Endothelial cell of umbilical vein (primary cell): ENCODE results near the gene SLC34A1. TPM values are rescaled to one million over a fixed set of nuclear protein-coding genes. Genes with fewer than 3 reads are reported as not detected.
A peak's percentile ranks its signal among the peaks of the same experiment; 100 is the strongest.

Experiments used
- BruUV-seq: library from RNA; stranded (reverse); fragments of 400-500 nt; replicated peaks from 2 replicates; lab custom pipeline; 2021; lab: Mats Ljungman, UMichigan
- CTCF ChIA-PET: fragments of 300-600, 350-600 bp; sonication (Branson Sonifier 250); formaldehyde crosslinking; loops from one replicate; lab custom pipeline; 2021; ENCODE audit warnings: antibody characterized with exemption, inconsistent platforms; lab: Charles Lee
- POLR2A ChIA-PET: fragments of 300-600, 350-600 bp; sonication (Branson Sonifier 250); formaldehyde crosslinking; loops from one replicate; lab custom pipeline; 2021; ENCODE audit warnings: antibody characterized with exemption, inconsistent platforms; lab: Charles Lee
- DNase-seq: peaks from one replicate; pipeline ENCODE4 v3.0.0-alpha.2; 2011; ENCODE audit warnings: low read depth, low spot score
- FAIRE-seq: peaks from 2 replicates; lab custom pipeline; 2011; peaks lifted over from hg19 to GRCh38; lab: Jason Lieb, UNC
- H2AFZ ChIP-seq: 2 replicates; pipeline ENCODE4 v1.6.0; 2012; ENCODE audit warnings: low read depth, low read length, control low read depth, inconsistent platforms
- H3K27ac ChIP-seq: 2 replicates; pipeline ENCODE4 v1.5.1; 2011; ENCODE audit warnings: low read depth, mild to moderate bottlenecking, control low read depth, low read length, moderate library complexity; ENCODE audit not compliant: insufficient read depth
- H3K27me3 ChIP-seq, 2 experiments: 2 replicates each; pipeline versions ENCODE4 v1.6.0 to v1.6.1; 2011; ENCODE audit warnings: low read length in 2 of 2, mixed read lengths in 1 of 2; ENCODE audit not compliant: control insufficient read depth in 2 of 2, insufficient read depth in 2 of 2
- H3K36me3 ChIP-seq, 2 experiments: 2 replicates in 1 of 2; 3 replicates in 1 of 2; pipeline ENCODE4 v1.5.1; 2011; ENCODE audit warnings: low read length in 2 of 2, mild to moderate bottlenecking in 1 of 2, moderate library complexity in 1 of 2; ENCODE audit not compliant: control insufficient read depth in 2 of 2, insufficient read depth in 2 of 2; ENCODE audit errors: extremely low read depth in 1 of 2
- H3K4me1 ChIP-seq: 3 replicates; pipeline ENCODE4 v1.5.1; 2011; ENCODE audit warnings: mild to moderate bottlenecking, low read length; ENCODE audit not compliant: control insufficient read depth, insufficient read depth; ENCODE audit errors: extremely low read depth
- H3K4me2 ChIP-seq: 2 replicates; pipeline ENCODE4 v1.6.1; 2011; ENCODE audit warnings: low read length, control low read depth, mixed read lengths; ENCODE audit not compliant: insufficient read depth
- H3K4me3 ChIP-seq, 3 experiments: fragments of 200-600 bp in 1 of 3; sonication (generic), shearing (Covaris generic) in 1 of 3; replicated peaks in 1 of 3; 2 replicates each; pipeline ENCODE4 v1.5.1; 2011 to 2016; ENCODE audit warnings: control low read depth in 3 of 3, low read length in 3 of 3, mild to moderate bottlenecking in 2 of 3, inconsistent platforms in 1 of 3, low read depth in 1 of 3, moderate library complexity in 1 of 3; ENCODE audit not compliant: insufficient read depth in 1 of 3
- H3K79me2 ChIP-seq: 2 replicates; pipeline ENCODE4 v1.6.0; 2012; ENCODE audit warnings: low read length, inconsistent platforms; ENCODE audit not compliant: control insufficient read depth, insufficient read depth
- H3K9ac ChIP-seq: replicated peaks from 2 replicates; pipeline ENCODE3; 2011; ENCODE audit warnings: low read length, control low read depth; ENCODE audit not compliant: insufficient read depth; ENCODE audit errors: extremely low read depth
- H3K9me1 ChIP-seq: replicated peaks from 3 replicates; pipeline ENCODE4 v1.6.0; 2011; ENCODE audit warnings: mild to moderate bottlenecking, low read length; ENCODE audit not compliant: control insufficient read depth, insufficient read depth; ENCODE audit errors: extremely low read depth
- H3K9me3 ChIP-seq: replicated peaks from 2 replicates; pipeline ENCODE4 v1.5.1; 2012; ENCODE audit warnings: low read length, inconsistent platforms; ENCODE audit not compliant: control insufficient read depth, insufficient read depth
- H4K20me1 ChIP-seq: replicated peaks from 2 replicates; pipeline ENCODE3; 2011; ENCODE audit warnings: mild to moderate bottlenecking, low read length; ENCODE audit not compliant: control insufficient read depth, insufficient read depth; ENCODE audit errors: extremely low read depth
- EZH2 ChIP-seq: IDR thresholded peaks from 2 replicates; pipeline ENCODE4 v1.6.1; 2012; ENCODE audit warnings: borderline replicate concordance, low read depth, mild to moderate bottlenecking, moderate library complexity, low read length, inconsistent platforms; ENCODE audit not compliant: severe bottlenecking
- FOS ChIP-seq: IDR thresholded peaks from 2 replicates; pipeline ENCODE4 v1.6.1; 2011; ENCODE audit warnings: mild to moderate bottlenecking, low read length, moderate library complexity, borderline replicate concordance; ENCODE audit not compliant: insufficient read depth
- GATA2 ChIP-seq: IDR thresholded peaks from 2 replicates; pipeline ENCODE4 v1.7.0; 2011; ENCODE audit warnings: low read depth, mild to moderate bottlenecking, moderate library complexity, mixed read lengths, low read length; ENCODE audit not compliant: insufficient read length, insufficient read depth
- JUN ChIP-seq: IDR thresholded peaks from 2 replicates; pipeline ENCODE4 v1.6.1; 2011; ENCODE audit warnings: borderline replicate concordance, low read depth; ENCODE audit not compliant: insufficient read length, insufficient read depth
- MAX ChIP-seq: IDR thresholded peaks from 2 replicates; pipeline ENCODE4 v1.6.1; 2011; ENCODE audit not compliant: insufficient read depth, insufficient read length
- MYC ChIP-seq: IDR thresholded peaks from one replicate; pipeline ENCODE4 v1.6.1; 2011; ENCODE audit warnings: mild to moderate bottlenecking, low read depth, low read length
- POLR2A ChIP-seq: IDR thresholded peaks from 2 replicates; pipeline ENCODE4 v1.6.1; 2012; ENCODE audit warnings: low read depth, mild to moderate bottlenecking, control low read depth, low read length
- POLR2AphosphoS5 ChIP-seq: IDR thresholded peaks from 2 replicates; pipeline ENCODE4 v1.6.1; 2012; ENCODE audit warnings: low read depth, mild to moderate bottlenecking, control low read depth, low read length, moderate library complexity; ENCODE audit not compliant: insufficient read depth
- dilution Hi-C: fragments of 300-500 bp; cut with MboI; formaldehyde crosslinking; loops from one replicate; pipeline ENCODE4 v1.15.0; 2019; ENCODE audit warnings: low sequenced_read_pairs; ENCODE audit not compliant: extremely low pct_ligation_motif_present
- intact Hi-C: fragments of 100-400 bp; cut with micrococcal nuclease; formaldehyde crosslinking; loops from one replicate; pipeline ENCODE4 v1.10.0; 2022
- polyA plus RNA-seq, 4 experiments: library from polyadenylated mRNA; depleted of rRNA in 3 of 4; stranded (reverse) in 3 of 4; unstranded in 1 of 4; fragments of >200 nt; gene quantifications; 2 replicates each; pipeline versions ENCODE4 v1.2.1 to v1.2.3, GENCODE V29; 2011 to 2012; ENCODE audit warnings: missing spikeins in 1 of 4
- total RNA-seq: library from RNA; stranded (reverse); gene quantifications from 2 replicates; pipeline ENCODE4 v1.2.3, GENCODE V29; 2021
- TF ChIP-seq, protein P1 (sequence below), 2 donors: IDR thresholded peaks; 1 replicate in 1 of 2; 2 replicates in 1 of 2; pipeline ENCODE4 v1.5.1; 2011; ENCODE audit warnings: low read length in 2 of 2, mild to moderate bottlenecking in 2 of 2, moderate library complexity in 2 of 2, control low read depth in 1 of 2, inconsistent platforms in 1 of 2, low read depth in 1 of 2; ENCODE audit not compliant: insufficient read depth in 1 of 2; ENCODE audit errors: extremely low read depth in 1 of 2

Gene SLC34A1
- total and polyA plus RNA-seq, 2 donors (not counting 3 experiments of a cell fraction or from before 2014, with no cell fraction given) = not detected

DNA sequence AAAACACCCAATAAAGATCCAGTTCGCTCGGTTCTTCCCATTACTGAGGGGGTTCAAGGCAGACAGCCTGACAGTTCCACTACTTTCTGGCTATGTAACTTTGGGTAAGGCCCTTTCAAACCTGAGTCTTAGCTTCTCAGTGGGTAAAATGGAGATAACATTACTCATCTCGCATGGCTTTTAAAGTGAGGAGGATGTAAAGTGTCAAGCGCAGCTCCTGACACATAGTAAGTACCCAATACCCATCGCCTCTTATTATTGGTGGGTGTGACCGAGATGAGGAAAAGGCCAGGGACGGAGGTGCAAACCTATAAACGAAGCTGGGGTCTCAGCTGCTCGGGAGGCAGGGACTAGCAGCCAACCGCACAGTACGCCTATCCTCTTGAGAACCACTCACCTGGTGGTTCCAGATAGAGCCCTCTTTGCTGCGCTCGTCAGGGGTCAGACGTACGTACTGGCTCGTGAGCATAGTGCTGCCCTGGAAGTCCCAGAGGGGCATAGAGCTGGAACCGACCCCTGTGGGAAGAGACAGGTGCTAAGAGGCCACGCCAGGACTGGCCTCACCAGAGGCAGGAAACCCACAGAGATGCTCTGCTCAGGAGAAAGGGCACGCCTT is 33.4 kb upstream of the SLC34A1 start:
- peak overlapping the region; percentile 29 to 95 (median 61) for H3K4me3 ChIP-seq
- no peaks in the 10 kb centered on the region for H3K27me3 ChIP-seq
- dilution Hi-C loops (no loop called here), intact Hi-C loops (loop anchor here (1.0 to 2.0 kb wide), 3 partner anchors 24 to 39 kb away; no protein-coding TSS in a partner anchor)
- CTCF ChIA-PET = interaction anchor here (0.9 to 3.3 kb wide), 10 partner anchors 11 to 239 kb away, joined by 3 to 16 read pairs (median 6); no protein-coding TSS in a partner anchor
- FAIRE-seq = no peak
- peak overlapping the region; percentile 85 for H3K4me2 ChIP-seq
- H3K4me1 ChIP-seq = peaks cover 21% of the 10 kb centered on the region
- no peaks in the 10 kb centered on the region for H4K20me1 ChIP-seq
- peak overlapping the region; percentile 77 for H3K27ac ChIP-seq
- DNase-seq = no peak
- peaks cover 46% of the 10 kb centered on the region for H3K79me2 ChIP-seq
- TF ChIP-seq MYC = no peak
- TF ChIP-seq POLR2A = no peak
- TF ChIP-seq POLR2AphosphoS5 = no peak
- no peak for TF ChIP-seq EZH2
- no peak for TF ChIP-seq FOS
- no peak for TF ChIP-seq MAX
- no peak for TF ChIP-seq GATA2
- TF ChIP-seq, protein P1, sequence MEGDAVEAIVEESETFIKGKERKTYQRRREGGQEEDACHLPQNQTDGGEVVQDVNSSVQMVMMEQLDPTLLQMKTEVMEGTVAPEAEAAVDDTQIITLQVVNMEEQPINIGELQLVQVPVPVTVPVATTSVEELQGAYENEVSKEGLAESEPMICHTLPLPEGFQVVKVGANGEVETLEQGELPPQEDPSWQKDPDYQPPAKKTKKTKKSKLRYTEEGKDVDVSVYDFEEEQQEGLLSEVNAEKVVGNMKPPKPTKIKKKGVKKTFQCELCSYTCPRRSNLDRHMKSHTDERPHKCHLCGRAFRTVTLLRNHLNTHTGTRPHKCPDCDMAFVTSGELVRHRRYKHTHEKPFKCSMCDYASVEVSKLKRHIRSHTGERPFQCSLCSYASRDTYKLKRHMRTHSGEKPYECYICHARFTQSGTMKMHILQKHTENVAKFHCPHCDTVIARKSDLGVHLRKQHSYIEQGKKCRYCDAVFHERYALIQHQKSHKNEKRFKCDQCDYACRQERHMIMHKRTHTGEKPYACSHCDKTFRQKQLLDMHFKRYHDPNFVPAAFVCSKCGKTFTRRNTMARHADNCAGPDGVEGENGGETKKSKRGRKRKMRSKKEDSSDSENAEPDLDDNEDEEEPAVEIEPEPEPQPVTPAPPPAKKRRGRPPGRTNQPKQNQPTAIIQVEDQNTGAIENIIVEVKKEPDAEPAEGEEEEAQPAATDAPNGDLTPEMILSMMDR (IDR thresholded peaks at IDR 0.05; ENCODE audit: extremely low read depth in 1 of 2, insufficient read depth in 1 of 2, low read depth in 1 of 2, low read length in 2 of 2) = no peak
- TF ChIP-seq JUN = no peak
- H3K9me1 ChIP-seq = no peaks in the 10 kb centered on the region
- peak overlapping the region; percentile 4 for H2AFZ ChIP-seq
- H3K9me3 ChIP-seq = no peaks in the 10 kb centered on the region
- peak overlapping the region; percentile 89 for H3K9ac ChIP-seq
- H3K36me3 ChIP-seq = peaks cover 2 to 4% of the 10 kb centered on the region in 2 experiments
- POLR2A ChIA-PET = interaction anchor here (1.6 to 2.1 kb wide), 2 partner anchors 11 to 41 kb away, joined by 4 to 6 read pairs; no protein-coding TSS in a partner anchor
- BruUV-seq = TSS peak; percentile 50
